ENCODE measurements around the gene S100A7A.
"Not testable (repeated sequence)": the region's sequence is repeated elsewhere in the genome, so short reads cannot be mapped to it uniquely, and the experiment has no call there.

S100A7A gene

DNA sequence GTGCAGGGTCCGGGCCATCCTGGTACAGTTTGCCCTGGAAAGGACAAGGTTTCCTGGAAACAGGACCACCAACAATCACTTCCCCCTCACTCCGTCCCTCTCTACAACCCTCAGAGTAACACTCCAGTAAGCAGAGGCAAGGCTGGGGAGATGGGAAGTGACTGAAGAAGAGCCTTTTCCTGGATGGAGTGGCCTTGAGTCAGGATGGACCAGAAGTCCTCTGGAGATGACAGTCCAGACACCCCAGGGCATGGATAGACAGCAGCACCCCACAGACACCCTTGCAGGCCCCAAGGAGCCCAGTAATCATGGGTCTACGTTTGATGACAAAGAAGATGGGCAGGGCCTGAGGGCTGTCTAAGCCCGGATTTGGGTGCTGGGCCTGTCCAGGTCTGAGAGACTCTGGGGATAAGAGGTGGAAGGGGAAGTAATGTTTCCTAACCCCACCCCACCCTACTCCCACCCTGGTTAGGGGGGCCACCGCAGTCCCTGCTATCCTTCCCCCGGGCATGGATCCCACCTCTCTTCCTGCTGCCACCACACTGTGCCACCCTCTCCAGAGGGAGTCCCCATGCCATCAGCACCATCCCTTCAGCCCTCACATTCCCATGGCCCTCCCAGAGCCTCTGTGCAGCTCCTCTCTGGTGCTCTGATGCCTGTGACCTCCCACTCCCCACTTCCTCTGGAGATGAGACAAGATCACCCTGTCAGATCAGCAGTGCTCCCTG, 18.2 kb upstream of the S100A7A start:
- Histone ChIP-seq H3K4me1 (ENCODE audit: insufficient read depth, low read length) (no peaks in the 10 kb centered on the region), H3K36me3 (ENCODE audit: insufficient read depth, low read length) (no peaks in the 10 kb centered on the region), H3K4me3 (ENCODE audit: low read length) (no peak overlapping the region), H3K9me3 (ENCODE audit: low read length) (no peaks in the 10 kb centered on the region), H3K27me3 (ENCODE audit: insufficient read depth, low read length) (peaks cover 41% of the 10 kb centered on the region), H2AFZ (ENCODE audit: low read depth, low read length) (no peak overlapping the region)

DNA sequence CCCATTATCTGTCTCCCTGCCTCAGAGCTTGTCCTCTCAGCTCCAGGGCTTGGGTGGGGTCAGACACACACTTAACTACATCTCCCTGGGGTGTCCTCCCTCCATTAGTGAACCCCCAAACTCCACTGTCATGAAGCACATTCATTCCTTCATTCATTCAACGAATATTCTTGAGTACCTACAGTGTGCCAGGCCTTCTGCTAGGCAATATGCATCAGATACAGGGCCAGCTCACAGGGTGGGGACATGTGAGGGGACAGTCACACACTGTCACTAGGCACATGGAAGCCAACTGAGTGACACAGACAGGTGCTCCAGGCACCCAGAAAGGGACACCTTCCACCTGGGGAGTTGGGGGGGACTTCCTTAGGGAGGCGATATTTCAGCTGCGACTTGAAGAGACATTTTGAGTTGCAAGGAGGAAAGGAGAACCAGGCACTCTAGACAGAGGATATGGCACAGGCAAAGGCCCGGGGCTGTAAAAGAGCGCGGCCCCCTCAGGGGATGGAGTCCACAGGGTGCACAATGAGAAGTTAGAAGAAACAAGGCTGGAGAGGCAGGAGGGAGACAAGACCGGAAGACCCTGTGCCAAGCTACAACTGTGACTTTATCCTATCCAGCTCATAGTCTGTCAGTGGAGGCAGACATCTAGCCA, 16.8 kb upstream of the S100A7A start:
- Histone ChIP-seq H3K9me3 (ENCODE audit: low read length) (no peaks in the 10 kb centered on the region), H2AFZ (ENCODE audit: low read depth, low read length) (no peak overlapping the region), H3K27me3 (ENCODE audit: insufficient read depth, low read length) (peaks cover 41% of the 10 kb centered on the region), H3K4me1 (ENCODE audit: insufficient read depth, low read length) (no peaks in the 10 kb centered on the region), H3K36me3 (ENCODE audit: insufficient read depth, low read length) (no peaks in the 10 kb centered on the region), H3K4me3 (ENCODE audit: low read length) (no peak overlapping the region)

GRCh38 chr1:153400244-153400643, 16.1 kb upstream of the S100A7A start:
- Histone ChIP-seq H3K9me3 (ENCODE audit: low read length) (no peaks in the 10 kb centered on the region), H3K4me1 (ENCODE audit: insufficient read depth, low read length) (no peaks in the 10 kb centered on the region), H3K27me3 (ENCODE audit: insufficient read depth, low read length) (peaks cover 40% of the 10 kb centered on the region), H2AFZ (ENCODE audit: low read depth, low read length) (no peak overlapping the region), H3K4me3 (ENCODE audit: low read length) (no peak overlapping the region), H3K36me3 (ENCODE audit: insufficient read depth, low read length) (no peaks in the 10 kb centered on the region)

DNA sequence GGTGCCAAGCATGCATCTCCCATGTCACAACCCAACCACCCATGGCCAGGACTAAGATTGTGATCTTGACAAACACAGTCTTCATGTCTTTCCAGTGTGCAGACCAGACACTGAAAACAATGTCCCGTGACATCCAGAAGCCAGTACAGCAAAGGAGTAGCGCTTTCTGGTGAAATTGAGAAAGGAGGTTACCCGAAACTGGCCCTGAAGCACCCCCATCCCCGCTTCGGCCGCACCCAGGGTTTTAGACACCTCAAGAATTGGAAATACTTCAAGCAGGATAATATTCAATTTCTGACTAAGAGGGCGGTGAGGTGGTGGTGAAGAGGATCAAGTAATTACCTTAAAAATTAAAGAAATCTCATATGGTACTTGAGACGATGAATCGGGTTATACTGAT, 14.9 kb upstream of the S100A7A start:
- no peaks in the 10 kb centered on the region for H3K4me1 ChIP-seq (ENCODE audit: insufficient read depth, low read length)
- no peak overlapping the region for H3K4me3 ChIP-seq (ENCODE audit: low read length)
- no peak overlapping the region for H2AFZ ChIP-seq (ENCODE audit: low read depth, low read length)
- H3K9me3 ChIP-seq (ENCODE audit: low read length), result no peaks in the 10 kb centered on the region
- H3K27me3 ChIP-seq (ENCODE audit: insufficient read depth, low read length), result peaks cover 31% of the 10 kb centered on the region
- no peaks in the 10 kb centered on the region for H3K36me3 ChIP-seq (ENCODE audit: insufficient read depth, low read length)

DNA sequence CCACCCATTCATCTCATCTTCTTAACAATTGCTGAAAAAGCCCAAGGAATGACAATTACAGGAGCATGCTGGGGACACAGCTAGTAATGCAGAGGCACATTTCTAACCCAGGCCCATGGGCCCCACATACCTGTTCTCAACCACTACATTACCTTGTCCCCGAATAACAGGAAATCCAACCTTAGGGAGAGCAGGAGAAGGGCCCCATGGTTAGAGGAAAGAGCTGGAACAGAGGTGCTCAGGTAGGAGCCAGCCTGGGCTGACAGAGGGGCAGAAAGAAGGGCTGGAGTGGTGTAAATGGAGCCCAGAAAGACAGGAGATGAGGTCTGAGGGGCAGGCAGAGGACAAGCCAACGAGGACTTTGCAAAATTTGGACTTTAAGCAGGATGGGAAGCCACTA, 14.1 kb upstream of the S100A7A start:
- Histone ChIP-seq H3K36me3 (ENCODE audit: insufficient read depth, low read length) (no peaks in the 10 kb centered on the region), H3K27me3 (ENCODE audit: insufficient read depth, low read length) (peaks cover 23% of the 10 kb centered on the region), H3K4me1 (ENCODE audit: insufficient read depth, low read length) (no peaks in the 10 kb centered on the region), H3K9me3 (ENCODE audit: low read length) (no peaks in the 10 kb centered on the region), H2AFZ (ENCODE audit: low read depth, low read length) (no peak overlapping the region), H3K4me3 (ENCODE audit: low read length) (no peak overlapping the region)

DNA sequence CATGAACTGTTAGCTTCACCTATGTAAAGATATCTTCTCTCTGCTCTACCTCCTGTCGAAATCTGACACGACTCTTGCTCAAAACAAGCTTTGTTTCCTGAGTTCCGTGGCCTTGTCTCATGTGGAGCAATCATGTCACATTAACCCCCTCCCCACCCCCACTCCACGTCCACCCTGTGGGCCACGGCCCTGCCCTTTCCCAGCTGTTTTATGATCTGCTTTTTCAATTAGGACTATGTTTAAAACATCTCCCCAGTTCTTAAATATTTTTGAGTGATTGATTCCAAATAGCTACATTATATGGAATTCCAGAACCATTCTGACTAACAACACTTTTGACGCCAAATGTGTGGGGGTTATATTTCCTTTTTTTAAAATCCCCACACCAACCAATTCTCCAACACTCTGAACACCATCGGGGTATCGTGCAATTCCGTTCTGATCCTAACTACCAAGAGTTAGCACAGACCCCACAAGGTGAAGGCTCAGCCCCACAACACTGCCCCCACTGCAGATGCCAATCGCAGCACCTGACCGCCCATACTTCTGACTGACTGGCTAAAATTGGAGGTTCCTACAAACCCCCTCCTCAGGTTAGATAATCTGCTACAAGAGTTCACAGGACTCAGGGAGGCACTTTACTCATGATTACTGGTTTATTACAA, 12.8 kb upstream of the S100A7A start:
- Histone ChIP-seq H3K4me1 (ENCODE audit: insufficient read depth, low read length) (no peaks in the 10 kb centered on the region), H3K4me3 (ENCODE audit: low read length) (no peak overlapping the region), H3K27me3 (ENCODE audit: insufficient read depth, low read length) (peaks cover 15% of the 10 kb centered on the region), H3K9me3 (ENCODE audit: low read length) (no peaks in the 10 kb centered on the region), H2AFZ (ENCODE audit: low read depth, low read length) (no peak overlapping the region), H3K36me3 (ENCODE audit: insufficient read depth, low read length) (no peaks in the 10 kb centered on the region)

GRCh38 chr1:153404086-153404635, 12.2 kb upstream of the S100A7A start:
- no peak overlapping the region for H3K4me3 ChIP-seq (ENCODE audit: low read length)
- no peaks in the 10 kb centered on the region for H3K4me1 ChIP-seq (ENCODE audit: insufficient read depth, low read length)
- H3K36me3 ChIP-seq (ENCODE audit: insufficient read depth, low read length), result no peaks in the 10 kb centered on the region

DNA sequence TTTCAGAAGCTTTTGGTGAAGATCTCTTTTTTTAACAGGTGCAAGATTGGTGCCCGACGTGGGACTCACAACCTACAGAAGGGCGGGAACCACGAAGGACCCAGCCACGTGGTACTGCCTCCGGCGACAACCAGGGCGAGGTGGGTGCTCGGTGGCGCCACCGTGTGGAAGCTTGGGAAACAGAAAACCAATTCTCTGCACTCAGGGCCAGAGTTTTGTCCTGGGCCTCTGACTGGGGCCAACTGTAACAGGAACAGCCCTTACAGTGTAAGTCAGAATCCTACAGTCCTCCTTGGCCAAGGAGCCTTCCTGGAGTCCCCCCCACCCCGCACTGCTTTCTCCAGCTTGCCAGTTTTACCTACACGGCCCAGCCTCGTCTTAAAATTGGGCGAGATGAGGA, 11.6 kb upstream of the S100A7A start:
- Histone ChIP-seq H3K4me1 (ENCODE audit: insufficient read depth, low read length) (no peaks in the 10 kb centered on the region), H3K36me3 (ENCODE audit: insufficient read depth, low read length) (no peaks in the 10 kb centered on the region), H3K4me3 (ENCODE audit: low read length) (no peak overlapping the region)

More at GRCh38 chr1:153404086-153404635, 12.2 kb upstream of the S100A7A start:
- Histone ChIP-seq H2AFZ (ENCODE audit: low read depth, low read length) (no peak overlapping the region), H3K27me3 (ENCODE audit: insufficient read depth, low read length) (peaks cover 11% of the 10 kb centered on the region), H3K9me3 (ENCODE audit: low read length) (no peaks in the 10 kb centered on the region)

GRCh38 chr1:153405825-153406599, 10.3 kb upstream of the S100A7A start:
- H3K4me1 ChIP-seq (ENCODE audit: insufficient read depth, low read length); H3K4me3 ChIP-seq (ENCODE audit: low read length); H3K36me3 ChIP-seq (ENCODE audit: insufficient read depth, low read length); H2AFZ ChIP-seq (ENCODE audit: low read depth, low read length); H3K9me3 ChIP-seq (ENCODE audit: low read length); H3K27me3 ChIP-seq (ENCODE audit: insufficient read depth, low read length): not testable (repeated sequence)

More for the DNA sequence above, 11.6 kb upstream of the S100A7A start:
- no peaks in the 10 kb centered on the region for H3K9me3 ChIP-seq (ENCODE audit: low read length)
- peaks cover 5% of the 10 kb centered on the region for H3K27me3 ChIP-seq (ENCODE audit: insufficient read depth, low read length)
- no peak overlapping the region for H2AFZ ChIP-seq (ENCODE audit: low read depth, low read length)

DNA sequence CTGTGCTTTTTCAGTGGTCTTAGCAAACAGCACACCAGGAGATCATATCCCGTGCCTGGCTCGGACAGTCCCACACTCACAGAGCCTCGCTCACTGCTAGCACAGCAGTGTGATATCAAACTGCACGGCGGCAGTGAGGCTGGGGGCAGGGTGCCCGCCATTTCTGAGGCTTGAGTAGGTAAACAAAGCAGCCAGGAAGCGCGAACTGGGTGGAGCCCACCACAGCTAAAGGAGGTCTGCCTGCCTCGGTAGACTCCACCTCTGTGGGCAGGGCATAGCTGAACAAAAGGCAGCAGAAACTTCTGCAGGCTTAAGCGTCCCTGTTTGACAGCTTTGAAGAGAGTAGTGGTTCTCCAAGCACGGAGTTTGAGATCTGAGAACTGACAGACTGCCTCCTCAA, 9.0 kb upstream of the S100A7A start:
- H3K4me3 ChIP-seq (ENCODE audit: low read length); H3K27me3 ChIP-seq (ENCODE audit: insufficient read depth, low read length); H3K36me3 ChIP-seq (ENCODE audit: insufficient read depth, low read length); H2AFZ ChIP-seq (ENCODE audit: low read depth, low read length); H3K4me1 ChIP-seq (ENCODE audit: insufficient read depth, low read length); H3K9me3 ChIP-seq (ENCODE audit: low read length): not testable (repeated sequence)

- H3K9me3 ChIP-seq (ENCODE audit: low read length); H2AFZ ChIP-seq (ENCODE audit: low read depth, low read length); H3K36me3 ChIP-seq (ENCODE audit: insufficient read depth, low read length); H3K4me1 ChIP-seq (ENCODE audit: insufficient read depth, low read length); H3K4me3 ChIP-seq (ENCODE audit: low read length); H3K27me3 ChIP-seq (ENCODE audit: insufficient read depth, low read length): not testable (repeated sequence)
These were observed 2.4 kb upstream of the S100A7A start for GRCh38 chr1:153413961-153414360.

DNA sequence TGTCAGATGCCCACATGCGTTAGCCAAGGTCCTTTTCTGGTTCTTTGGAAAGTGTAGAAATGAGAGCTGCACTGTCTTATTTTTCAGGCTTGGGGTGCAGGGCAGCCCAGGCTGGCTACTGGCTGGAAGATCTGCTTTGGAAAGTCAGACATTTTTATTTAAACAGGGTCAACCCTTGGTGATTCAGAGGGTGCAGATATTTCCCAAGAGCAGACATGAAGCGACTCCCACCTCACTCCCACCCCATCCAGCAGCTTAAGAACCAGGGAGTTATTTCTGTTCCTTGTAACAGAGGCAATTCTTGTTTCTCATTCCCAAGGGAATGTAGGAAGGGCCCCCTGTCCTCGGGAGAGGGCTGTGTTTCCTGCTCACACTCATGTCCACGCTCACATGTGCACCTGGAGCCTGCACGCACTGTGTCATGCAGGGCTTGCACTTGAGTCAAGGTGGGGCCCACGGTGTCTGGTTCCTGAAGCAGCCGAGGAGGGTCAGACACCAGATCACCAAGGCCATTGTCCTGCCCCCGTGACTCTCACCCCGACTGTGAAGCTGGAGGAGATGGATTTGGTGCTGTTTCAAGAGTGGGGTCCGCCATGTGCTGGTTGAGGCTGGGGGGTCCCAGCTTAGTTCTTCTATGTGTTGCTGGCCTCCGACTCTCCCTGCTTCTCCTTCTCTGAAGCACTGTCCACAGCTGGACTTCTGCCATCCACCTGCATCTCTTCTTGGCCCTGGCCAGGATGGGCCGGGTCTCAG, 992 bp downstream of the S100A7A start:
- Histone ChIP-seq H3K27me3 (ENCODE audit: insufficient read depth, low read length) (no peaks in the 10 kb centered on the region), H2AFZ (ENCODE audit: low read depth, low read length) (no peak overlapping the region), H3K4me3 (ENCODE audit: low read length) (no peak overlapping the region), H3K36me3 (ENCODE audit: insufficient read depth, low read length) (no peaks in the 10 kb centered on the region), H3K9me3 (ENCODE audit: low read length) (no peaks in the 10 kb centered on the region), H3K4me1 (ENCODE audit: insufficient read depth, low read length) (no peaks in the 10 kb centered on the region)
